GM19043 (cell line): ENCODE data around the gene COL8A2.

Experiments used
- ATAC-seq: cut with Tn5 transposase; IDR thresholded peaks from one replicate; pipeline ENCODE4 v1.9.1; 2021; ENCODE audit warnings: low read depth; ENCODE audit not compliant: unreplicated experiment

COL8A2 gene

DNA sequence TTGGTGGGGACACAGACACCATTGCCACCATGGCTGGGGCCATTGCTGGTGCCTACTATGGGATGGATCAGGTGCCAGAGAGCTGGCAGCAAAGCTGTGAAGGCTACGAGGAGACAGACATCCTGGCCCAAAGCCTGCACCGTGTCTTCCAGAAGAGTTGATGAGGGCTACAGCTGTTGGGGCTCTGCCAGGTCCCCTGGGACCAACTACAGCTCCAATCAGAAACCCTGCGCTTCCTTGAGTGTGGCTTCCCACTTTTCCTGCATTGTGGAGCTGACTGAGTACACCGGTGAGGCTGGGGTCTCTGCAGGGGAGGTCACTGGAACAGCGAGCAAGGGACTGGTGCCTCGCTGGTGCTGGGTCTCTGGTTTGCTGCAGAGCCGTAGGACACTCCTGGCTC lies 31.8 kb downstream of the COL8A2 start:
- ATAC-seq, result no peak

DNA sequence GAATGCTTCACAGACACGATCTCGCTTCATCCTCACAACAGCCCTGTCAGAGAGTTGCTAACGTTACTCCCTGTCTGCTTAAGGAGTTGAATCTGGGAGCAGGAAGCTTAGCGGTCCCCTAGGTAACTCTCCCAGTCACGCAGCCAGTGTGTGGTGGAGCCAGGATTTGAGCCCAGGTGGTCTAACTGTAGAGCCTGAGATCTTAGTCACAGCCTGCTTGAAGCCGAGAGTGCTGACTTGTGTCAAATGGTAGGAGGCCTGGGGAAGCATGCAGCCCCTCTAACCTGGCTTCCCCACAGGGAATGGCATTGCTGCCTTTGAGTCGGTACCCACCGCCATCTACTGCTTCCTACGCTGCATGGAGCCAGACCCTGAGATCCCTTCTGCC lies 32.2 kb downstream of the COL8A2 start:
- no peak for ATAC-seq

DNA sequence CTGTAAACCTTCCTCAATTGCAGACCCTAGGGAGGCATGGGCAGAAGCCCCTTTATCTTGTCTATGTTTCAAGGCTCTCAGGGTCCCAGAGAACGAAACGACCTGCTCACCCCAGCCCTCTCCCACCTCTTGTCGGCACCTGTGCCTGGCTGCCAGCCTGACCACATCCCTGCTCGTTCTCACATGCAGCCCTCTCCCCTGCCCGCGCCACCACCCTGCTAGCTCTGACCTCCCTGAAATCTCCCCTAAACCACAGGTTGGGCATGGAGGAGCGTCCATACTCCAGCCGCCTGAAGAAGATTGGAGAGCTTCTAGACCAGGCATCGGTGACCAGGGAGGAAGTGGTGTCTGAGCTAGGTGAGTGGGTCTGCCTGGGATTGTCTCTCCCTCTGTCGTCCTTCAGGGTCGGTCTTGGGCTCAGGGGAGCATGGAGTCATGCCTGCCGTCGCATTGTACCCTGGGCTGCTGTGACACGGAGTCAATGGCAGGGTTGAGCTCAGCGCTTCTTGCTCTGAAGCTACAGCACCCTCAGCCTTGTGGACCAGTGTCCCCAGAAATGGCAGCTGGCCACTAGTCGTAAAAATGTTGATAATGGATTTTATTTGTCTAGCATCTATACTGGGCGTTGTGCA lies 32.7 kb downstream of the COL8A2 start:
- no peak for ATAC-seq

DNA sequence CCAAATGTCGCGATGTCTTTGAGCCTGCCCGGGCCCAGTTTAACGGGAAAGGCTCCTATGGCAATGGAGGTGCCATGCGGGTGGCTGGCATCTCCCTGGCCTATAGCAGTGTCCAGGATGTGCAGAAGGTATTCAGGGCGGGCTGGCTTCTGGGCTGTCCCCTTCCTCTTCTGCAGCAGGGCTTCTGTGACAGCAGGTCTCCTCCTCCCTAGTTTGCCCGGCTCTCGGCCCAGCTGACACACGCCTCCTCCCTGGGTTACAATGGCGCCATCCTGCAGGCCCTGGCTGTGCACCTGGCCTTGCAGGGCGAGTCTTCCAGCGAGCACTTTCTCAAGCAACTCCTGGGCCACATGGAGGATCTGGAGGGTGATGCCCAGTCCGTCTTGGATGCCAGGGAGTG lies 33.3 kb downstream of the COL8A2 start:
- no peak for ATAC-seq

DNA sequence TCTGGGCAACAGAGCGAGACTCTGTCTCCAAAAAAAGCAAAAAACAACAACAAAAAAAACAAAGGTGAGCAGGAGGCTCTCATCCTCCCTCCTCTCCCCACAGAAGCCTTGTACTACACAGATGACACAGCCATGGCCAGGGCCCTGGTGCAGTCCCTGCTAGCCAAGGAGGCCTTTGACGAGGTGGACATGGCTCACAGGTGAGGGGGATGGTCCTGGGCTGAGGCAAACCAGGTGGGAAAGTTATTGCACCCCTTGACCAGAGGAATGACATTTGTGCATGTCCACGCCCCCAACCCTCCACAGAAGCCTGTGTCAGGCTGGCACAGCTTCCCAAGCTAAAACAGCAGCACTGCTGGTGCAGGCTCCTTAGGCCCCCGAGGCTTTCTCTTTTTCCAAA lies 33.9 kb downstream of the COL8A2 start:
- ATAC-seq, result no peak

DNA sequence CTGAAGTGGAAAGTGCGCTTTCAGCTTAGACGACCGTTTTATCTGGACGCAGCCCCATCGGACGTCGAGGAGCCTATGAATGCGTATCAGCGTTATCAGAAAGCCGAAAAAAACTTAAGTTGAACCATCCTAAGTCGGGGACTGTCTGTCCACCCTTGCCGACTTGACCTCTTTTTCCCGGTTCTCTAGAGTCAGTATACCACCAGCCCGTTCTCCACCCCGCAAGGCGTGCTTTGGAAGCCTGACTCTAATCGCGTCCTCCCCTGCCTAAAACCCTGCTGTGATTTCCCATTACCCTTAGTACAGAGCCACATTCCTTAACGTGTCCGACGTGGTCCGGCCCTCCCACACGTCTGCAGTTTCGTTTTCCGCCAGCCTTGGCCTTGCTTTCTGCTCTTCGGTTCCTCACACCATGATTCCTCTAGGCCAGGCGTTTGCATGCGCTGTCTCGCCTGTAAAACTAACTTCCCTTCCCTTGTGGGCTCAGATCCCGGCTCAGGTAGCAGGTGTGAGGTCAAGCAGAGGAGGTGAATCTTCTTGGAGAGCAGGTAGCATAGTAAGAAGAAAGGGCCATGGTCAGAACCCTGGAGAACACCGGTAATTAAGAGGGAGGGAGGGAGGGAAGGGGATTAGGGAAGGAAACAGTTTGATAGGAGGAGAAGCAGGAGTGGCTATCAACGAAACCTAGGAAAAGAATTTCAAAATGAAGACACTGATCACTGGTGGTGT lies 35.5 kb downstream of the COL8A2 start:
- ATAC-seq, result no peak

DNA sequence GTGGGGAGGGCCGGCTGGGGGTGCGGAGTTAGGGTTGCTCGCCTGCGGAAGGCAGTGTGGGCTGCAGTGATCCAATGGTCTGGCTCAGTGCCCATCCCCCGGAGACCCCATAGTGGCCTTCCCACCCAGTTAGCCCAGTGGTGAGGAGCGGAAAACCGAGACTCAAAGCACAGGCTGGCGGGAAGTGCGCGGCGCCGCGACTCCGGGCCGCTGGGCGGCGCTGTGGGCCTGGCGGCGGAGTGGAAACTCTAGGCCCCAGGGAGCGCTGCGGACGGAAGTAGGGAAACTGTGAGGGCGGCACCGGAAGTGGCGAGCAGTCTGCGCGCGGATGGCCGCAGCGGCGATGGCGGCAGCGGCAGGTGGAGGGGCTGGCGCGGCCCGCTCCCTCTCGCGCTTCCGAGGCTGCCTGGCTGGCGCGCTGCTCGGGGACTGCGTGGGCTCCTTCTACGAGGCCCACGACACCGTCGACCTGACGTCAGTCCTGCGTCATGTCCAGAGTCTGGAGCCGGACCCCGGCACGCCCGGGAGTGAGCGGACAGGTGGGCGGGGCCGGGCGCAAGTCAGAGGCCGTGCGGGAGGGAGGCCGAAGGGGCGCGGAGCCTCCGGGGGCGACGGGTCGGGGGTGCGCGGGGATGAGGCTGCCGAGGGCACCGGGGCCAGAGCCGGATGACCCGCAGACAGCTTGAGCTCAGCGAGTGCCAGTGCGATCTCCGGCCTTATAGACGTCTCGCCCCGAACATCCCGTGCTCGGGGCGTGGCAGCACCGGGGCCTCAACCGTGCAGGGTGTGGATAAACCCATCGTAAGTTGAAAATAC lies 36.2 kb downstream of the COL8A2 start, which contains the start of gene ADPRS:
Gene ADPRS (plus strand): TSS at position 316 of the 816 bp plus-strand sequence. CDS start 13 bp downstream, at position 329.
- peak; percentile 80 for ATAC-seq

DNA sequence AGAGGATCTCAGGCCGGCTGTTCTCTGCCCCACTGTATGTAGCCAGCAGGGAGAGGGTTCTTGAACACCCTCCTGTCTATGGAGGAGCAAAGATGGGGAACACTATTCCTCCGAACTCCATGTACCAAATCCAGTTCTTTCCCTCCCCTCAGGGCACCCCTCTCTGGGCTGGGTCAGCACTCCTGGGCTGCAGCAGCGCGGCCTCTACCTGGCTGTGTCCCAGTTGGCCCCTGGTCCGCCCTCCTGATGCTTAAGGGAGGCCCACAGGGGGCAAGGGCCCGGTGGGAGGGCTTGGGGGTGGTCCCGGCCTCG lies 36.8 kb downstream of the COL8A2 start:
- no peak for ATAC-seq

DNA sequence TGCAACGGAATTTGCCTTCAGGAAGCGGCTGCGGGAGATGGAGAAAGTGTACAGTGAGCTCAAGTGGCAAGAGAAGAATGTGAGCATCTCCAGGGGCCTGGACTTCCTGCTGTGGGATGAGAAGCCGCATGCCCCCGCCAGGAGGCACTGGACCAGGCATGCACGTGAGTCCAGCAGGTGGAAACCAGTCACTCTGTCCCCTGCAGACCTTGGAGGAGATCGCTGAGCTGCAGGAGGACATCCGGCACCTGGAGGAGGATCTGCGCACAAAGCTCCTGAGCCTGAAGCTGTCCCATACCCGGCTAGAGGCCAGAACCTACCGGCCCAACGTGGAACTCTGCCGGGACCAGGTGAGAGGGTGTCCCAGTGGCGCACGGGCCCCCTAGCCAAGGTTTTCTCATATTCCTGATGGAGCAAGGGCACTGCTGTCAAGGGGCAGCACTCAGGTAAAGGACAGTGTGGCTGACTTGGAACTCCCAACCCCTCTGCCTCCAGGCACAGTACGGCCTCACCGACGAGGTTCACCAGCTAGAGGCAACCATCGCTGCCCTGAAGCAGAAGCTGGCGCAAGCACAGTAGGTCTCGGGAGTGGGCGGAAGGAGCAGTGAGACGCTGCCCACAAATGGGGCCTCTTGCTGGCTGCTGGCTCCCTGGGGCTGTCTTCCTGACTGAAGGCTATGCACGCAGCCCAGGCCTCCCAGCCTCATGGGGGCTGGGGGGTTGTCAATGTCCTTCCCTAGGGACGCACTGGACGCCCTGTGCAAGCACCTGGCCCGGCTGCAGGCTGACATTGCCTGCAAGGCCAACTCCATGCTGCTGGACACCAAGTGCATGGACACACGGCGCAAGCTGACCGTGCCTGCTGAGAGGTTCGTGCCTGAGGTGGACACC lies 37.5 kb downstream of the COL8A2 start:
- ATAC-seq, result no peak

DNA sequence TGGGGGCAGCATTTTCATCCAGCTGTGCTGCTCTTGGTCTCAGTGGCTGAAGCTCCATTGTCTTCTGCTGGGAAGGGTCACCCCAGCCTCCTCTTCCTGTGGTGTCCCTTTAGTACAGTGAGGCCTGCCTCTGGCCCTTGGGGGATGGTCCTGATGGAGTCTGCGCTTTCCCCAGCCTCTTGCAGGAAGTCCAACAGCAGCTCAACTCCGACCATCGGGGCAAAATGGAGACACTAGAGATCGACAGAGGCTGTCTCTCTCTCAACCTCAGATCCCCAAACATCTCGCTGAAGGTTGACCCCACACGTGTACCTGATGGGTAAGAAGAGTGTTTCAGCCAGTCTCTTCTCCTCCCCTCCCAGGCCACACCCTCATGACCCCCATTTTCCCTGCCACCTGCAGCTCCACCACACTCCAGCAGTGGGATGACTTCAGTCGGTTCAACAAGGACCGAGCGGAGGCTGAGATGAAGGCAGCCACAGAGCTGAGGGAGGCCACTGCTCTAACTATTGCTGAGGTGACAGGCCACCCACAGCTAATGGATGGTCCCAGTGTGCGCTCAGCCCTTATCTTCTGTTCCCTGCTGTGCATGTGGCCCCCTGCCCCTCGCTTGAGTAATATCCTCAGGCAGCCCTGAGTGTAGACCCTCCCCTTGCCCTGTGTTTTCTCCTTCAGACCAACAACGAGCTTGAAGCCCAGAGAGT lies 38.3 kb downstream of the COL8A2 start:
- no peak for ATAC-seq

DNA sequence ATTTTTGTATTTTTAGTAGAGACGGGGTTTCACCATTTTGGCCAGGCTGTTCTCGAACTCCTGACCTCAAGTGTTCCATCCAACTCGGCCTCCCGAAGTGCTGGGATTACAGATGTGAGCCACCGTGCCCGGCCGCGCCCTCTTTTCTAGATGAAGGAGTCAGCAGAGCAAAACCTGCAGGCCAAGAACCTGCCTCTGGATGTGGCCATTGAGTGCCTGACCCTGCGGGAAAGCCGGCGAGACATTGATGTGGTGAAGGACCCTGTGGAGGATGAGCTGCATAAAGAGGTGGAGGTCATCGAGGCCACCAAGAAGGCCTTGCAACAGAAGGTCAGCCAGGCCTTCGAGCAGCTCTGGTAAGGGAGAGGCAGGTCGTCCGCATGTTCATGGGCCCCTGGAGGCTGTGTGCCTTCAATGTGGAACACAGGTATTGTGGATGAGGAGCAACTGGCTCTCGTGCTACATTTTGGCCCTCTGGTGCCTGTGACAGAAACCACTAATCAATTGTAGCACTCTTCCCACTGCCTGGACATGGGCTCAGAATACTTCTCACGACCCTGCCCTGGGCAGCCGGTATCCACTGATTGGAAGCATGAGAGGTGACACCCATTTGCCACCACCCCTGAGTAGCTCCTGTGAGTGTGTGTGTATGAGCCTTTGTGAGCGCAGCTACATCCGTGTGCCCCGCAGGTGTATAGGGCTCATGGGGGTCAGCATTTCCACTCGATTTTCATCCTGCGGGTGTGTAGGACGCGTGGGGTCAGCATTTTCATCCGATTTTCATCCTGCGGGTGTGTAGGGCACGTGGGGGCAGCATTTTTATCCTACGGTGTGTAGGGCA lies 39.1 kb downstream of the COL8A2 start:
- no peak for ATAC-seq

DNA sequence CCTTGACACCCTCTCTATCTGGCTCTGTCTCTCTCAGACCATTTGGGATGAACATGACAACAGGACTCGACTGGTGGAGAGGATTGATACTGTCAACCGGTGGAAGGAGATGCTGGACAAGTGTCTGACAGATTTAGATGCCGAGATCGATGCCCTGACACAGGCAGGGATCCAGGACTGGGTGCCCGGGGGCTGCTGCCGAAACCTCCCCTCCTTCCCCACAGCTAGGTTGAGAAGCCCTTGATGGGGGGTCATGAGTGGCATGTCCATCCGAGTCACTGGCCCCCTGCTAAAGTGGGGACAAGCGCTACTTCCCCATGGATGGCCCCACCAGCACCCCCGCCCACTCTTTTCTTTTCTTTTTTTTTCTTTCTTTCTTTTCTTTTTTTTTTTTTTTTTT lies 39.9 kb downstream of the COL8A2 start:
- ATAC-seq, result no peak

DNA sequence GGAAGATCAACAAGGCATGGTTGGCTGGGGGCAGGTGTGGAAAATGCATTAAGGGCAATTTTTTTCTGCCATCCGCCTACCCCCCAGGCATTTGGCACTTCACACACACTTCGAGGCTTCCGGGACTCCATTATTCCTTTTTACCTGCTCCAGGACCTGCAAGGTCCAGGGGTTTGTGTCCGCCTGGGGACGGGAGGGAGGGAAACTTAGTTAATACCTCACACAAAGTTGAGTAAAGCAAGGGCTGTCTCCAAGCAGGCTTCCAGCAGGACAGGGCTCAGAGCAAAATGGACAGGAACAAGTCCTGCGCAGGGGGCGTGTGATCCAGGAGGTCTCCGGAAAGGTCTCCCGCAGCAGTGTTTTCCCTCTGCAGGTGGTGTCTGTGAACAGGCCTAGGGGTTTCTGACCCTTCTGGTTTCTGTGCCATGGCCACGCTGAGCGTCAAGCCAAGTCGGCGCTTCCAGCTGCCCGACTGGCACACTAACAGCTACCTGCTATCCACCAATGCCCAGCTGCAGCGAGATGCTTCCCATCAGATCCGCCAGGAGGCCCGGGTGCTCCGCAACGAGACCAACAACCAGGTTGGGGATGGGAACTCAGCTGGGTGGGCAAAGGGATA lies 40.4 kb downstream of the COL8A2 start:
- ATAC-seq, result no peak

DNA sequence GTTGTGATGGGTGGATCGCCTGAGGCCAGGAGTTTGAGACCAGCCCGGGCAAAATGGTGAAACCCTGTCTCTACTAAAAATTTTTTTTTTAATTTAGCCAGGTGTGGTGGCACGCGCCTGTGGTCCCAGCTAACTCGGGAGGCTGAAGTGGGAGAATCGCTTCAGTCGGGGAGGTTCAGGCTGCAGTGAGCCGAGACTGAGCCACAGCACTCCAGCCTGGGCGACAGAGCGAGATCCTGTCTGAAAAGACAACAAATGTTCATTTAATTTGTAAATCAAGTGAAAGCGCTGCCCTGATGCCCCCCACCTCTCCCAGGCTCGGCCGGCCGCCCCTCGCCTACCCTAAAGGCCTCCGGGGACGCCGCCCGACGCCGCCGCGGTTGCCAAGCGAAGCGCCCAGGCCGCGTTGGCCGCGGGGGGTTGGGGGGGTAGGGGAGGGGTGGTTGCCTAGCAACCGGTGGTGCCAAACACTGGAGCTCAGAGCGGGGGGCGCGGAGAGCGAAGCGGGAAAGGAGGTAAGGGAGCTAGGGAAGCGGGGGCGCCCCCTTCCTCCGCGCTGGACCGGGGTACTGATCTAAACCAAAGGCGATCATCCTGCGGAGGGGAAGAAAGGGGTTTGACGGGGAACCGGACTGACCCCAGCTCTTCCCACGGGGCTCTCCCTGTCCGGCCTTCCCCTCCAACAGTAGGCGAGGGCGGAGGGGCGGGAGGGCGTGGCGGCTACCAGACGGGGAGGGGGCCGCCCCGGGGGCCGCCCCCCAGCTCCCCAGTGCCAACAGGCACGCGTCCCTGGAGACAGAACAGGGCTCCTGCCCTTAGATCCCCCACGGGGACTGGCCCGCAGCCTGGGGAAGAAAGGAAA lies 41.2 kb downstream of the COL8A2 start, which contains the start of gene TEKT2:
Gene TEKT2 (plus strand): TSS at position 460 of the 862 bp plus-strand sequence. CDS start 828 bp downstream, outside the sequence.
- ATAC-seq, result no peak

DNA sequence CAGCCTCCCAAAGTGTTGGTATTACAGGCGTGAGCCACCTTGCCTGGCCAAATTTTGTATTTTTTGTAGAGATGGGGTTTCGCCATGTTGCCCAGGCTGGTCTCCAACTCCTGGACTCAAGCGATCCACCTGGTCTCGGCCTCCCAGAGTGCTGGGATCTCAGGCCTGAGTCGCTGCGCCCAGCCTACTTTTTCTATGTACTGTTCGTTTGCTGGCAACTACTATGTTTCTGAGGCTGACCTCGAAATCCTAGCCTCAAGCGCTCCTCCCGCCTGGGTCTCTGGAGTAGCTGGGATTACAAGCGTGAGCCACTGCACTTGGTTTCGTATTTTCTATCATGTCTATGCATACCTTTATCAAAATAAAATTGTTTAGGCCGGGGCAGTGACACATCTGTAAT lies 41.8 kb downstream of the COL8A2 start:
- ATAC-seq, result no peak

DNA sequence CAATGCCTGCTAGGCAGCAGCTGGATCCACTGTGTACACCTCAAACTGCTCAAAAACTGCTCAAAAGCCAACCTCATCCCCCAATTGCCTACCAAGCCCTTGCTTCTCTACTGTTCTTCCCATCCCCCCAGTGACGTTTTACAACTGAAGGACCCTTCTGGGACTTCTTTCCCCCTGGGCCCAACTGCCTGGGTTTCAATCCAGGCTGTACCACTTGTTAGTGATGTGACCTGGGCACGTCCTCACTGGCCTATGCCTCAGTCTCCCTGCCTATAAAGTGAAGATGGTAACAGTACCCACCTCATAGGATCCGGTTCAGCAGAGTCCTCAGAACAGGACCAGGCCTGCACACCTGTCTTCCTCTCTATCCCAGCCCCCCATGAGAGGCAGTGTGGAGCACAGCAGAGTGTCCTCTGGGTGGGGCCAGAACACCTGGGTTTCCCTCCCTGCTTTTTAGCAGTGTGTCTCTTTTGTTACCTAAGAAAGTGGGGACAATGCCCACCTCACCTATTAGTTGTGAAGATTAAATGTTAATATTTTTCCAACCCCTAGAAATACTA lies 43.0 kb downstream of the COL8A2 start:
- no peak for ATAC-seq

DNA sequence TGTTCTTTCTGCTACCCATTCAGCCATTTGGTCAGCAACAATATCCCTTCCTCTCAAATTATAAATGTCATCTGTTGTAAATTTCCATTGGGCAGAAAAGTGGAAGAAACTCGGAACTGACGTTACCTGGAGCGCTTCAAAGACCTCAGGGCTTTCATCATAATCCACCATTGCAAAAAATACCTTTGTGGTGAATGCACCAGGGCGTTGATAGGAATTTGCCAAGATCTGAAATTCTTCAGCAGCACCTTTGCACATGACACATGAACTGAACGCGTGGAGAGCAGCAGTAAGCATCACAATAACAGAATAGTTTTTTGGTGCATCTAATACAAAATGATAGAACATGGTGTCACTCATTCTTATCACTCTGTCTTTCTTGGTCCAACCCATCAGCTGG lies 44.2 kb downstream of the COL8A2 start:
- ATAC-seq, result no peak
